ENCODE measurements around the gene ANTXRL.
"Not testable (repeated sequence)": the region's sequence is repeated elsewhere in the genome, so short reads cannot be mapped to it uniquely, and the experiment has no call there.

Gene ANTXRL

GRCh38 chr10:46294641-46295220 is 7.9 kb downstream of the ANTXRL start:
- no peak for DNase-seq (ENCODE audit: low read depth in 2 of 2)

- not testable (repeated sequence) for DNase-seq (ENCODE audit: low read depth in 2 of 2)
Measured at GRCh38 chr10:46295350-46296010, 8.7 kb downstream of the ANTXRL start.

GRCh38 chr10:46296086-46296485 is 9.3 kb downstream of the ANTXRL start:
- not testable (repeated sequence) for DNase-seq (ENCODE audit: low read depth in 2 of 2)

GRCh38 chr10:46296641-46297141 is 9.9 kb downstream of the ANTXRL start:
- no peak for DNase-seq (ENCODE audit: low read depth in 2 of 2)

- no peak for DNase-seq (ENCODE audit: low read depth in 2 of 2)
Measured at GRCh38 chr10:46297406-46298204, 10.8 kb downstream of the ANTXRL start.

- no peak for DNase-seq (ENCODE audit: low read depth in 2 of 2)
Measured at GRCh38 chr10:46298477-46299285, 11.9 kb downstream of the ANTXRL start.

- DNase-seq (ENCODE audit: low read depth in 2 of 2): no peak
Measured at GRCh38 chr10:46299286-46299535, 12.4 kb downstream of the ANTXRL start.

GRCh38 chr10:46299536-46300369 is 13.0 kb downstream of the ANTXRL start:
- no peak for DNase-seq (ENCODE audit: low read depth in 2 of 2)

GRCh38 chr10:46300370-46300711 is 13.5 kb downstream of the ANTXRL start:
- DNase-seq (ENCODE audit: low read depth in 2 of 2): not testable (repeated sequence)

- no peak for DNase-seq (ENCODE audit: low read depth in 2 of 2)
Measured at GRCh38 chr10:46301056-46301645, 14.4 kb downstream of the ANTXRL start.

GRCh38 chr10:46301721-46302479 is 15.1 kb downstream of the ANTXRL start:
- DNase-seq (ENCODE audit: low read depth in 2 of 2): no peak

GRCh38 chr10:46302765-46303352 is 16.1 kb downstream of the ANTXRL start:
- DNase-seq (ENCODE audit: low read depth in 2 of 2): not testable (repeated sequence)

GRCh38 chr10:46304062-46304461 is 17.3 kb downstream of the ANTXRL start:
- DNase-seq (ENCODE audit: low read depth in 2 of 2): no peak

GRCh38 chr10:46304671-46305070 is 17.9 kb downstream of the ANTXRL start:
- DNase-seq (ENCODE audit: low read depth in 2 of 2): not testable (repeated sequence)

GRCh38 chr10:46305079-46305818 is 18.5 kb downstream of the ANTXRL start:
- no peak for DNase-seq (ENCODE audit: low read depth in 2 of 2)

- DNase-seq (ENCODE audit: low read depth in 2 of 2): no peak
Measured at GRCh38 chr10:46305986-46306385, 19.2 kb downstream of the ANTXRL start.

GRCh38 chr10:46306516-46307184 is 19.9 kb downstream of the ANTXRL start:
- DNase-seq (ENCODE audit: low read depth in 2 of 2): no peak
